GM21786 (cell line): Measurements from ENCODE around the gene PKNOX1.
"Not testable (repeated sequence)": the region's sequence is repeated elsewhere in the genome, so short reads cannot be mapped to it uniquely, and the experiment has no call there.

Source experiments
- ATAC-seq: cut with Tn5 transposase; IDR thresholded peaks from one replicate; pipeline ENCODE4 v1.9.1; 2021; ENCODE audit not compliant: unreplicated experiment

PKNOX1 gene

GRCh38 chr21:43020177-43020576 is 45.8 kb downstream of the PKNOX1 start:
- ATAC-seq: no peak

- ATAC-seq: no peak
These were observed 46.4 kb downstream of the PKNOX1 start for GRCh38 chr21:43020771-43021170.

- no peak for ATAC-seq
These were observed 46.8 kb downstream of the PKNOX1 start for GRCh38 chr21:43021191-43021590.

GRCh38 chr21:43021756-43022600 is 47.6 kb downstream of the PKNOX1 start:
- ATAC-seq: no peak

- ATAC-seq: no peak
These were observed 48.8 kb downstream of the PKNOX1 start for GRCh38 chr21:43023175-43023574.

GRCh38 chr21:43024439-43025136 is 50.2 kb downstream of the PKNOX1 start:
- ATAC-seq: no peak

- no peak for ATAC-seq
These were observed 51.3 kb downstream of the PKNOX1 start for GRCh38 chr21:43025636-43026180.

- no peak for ATAC-seq
These were observed 53.7 kb downstream of the PKNOX1 start for GRCh38 chr21:43027846-43028731.

- ATAC-seq: no peak
These were observed 55.4 kb downstream of the PKNOX1 start for GRCh38 chr21:43029785-43030184.

- ATAC-seq: no peak
These were observed 56.8 kb downstream of the PKNOX1 start for GRCh38 chr21:43031121-43031619.

GRCh38 chr21:43034101-43034500 is 59.7 kb downstream of the PKNOX1 start:
- no peak for ATAC-seq

GRCh38 chr21:43034826-43035225 is 60.5 kb downstream of the PKNOX1 start:
- no peak for ATAC-seq

GRCh38 chr21:43036889-43037288 is 62.5 kb downstream of the PKNOX1 start:
- ATAC-seq: not testable (repeated sequence)

- not testable (repeated sequence) for ATAC-seq
These were observed 63.7 kb downstream of the PKNOX1 start for GRCh38 chr21:43037918-43038658.

GRCh38 chr21:43038659-43039044 is 64.3 kb downstream of the PKNOX1 start:
- not testable (repeated sequence) for ATAC-seq

- ATAC-seq: not testable (repeated sequence)
These were observed 67.8 kb downstream of the PKNOX1 start for GRCh38 chr21:43042169-43042568.

- ATAC-seq: not testable (repeated sequence)
These were observed 68.9 kb downstream of the PKNOX1 start for GRCh38 chr21:43043291-43043690.

GRCh38 chr21:43044547-43044946 is 70.2 kb downstream of the PKNOX1 start:
- ATAC-seq: not testable (repeated sequence)

GRCh38 chr21:43045165-43045875 is 71.0 kb downstream of the PKNOX1 start:
- ATAC-seq: not testable (repeated sequence)
